Trophoblast cell (in vitro differentiated cells and primary cell): ENCODE data around the gene HEATR5A.
A peak's percentile ranks its signal among the peaks of the same experiment; 100 is the strongest.

Experiments used
- DNase-seq, 2 donors: peaks; one replicate each; pipeline ENCODE4 v3.0.0-alpha.2; 2016
- H2AFZ ChIP-seq: 2 replicates; pipeline ENCODE4 v1.6.1; 2013; ENCODE audit warnings: low read length, moderate library complexity, mild to moderate bottlenecking; ENCODE audit not compliant: insufficient read depth, poor library complexity
- H2AK5ac ChIP-seq: 2 replicates; pipeline ENCODE4 v1.6.1; 2013; ENCODE audit warnings: mild to moderate bottlenecking, low read length
- H2BK120ac ChIP-seq: 2 replicates; pipeline ENCODE4 v1.6.1; 2013; ENCODE audit warnings: low read length, mild to moderate bottlenecking, moderate library complexity; ENCODE audit not compliant: insufficient read depth, poor library complexity
- H2BK12ac ChIP-seq: 2 replicates; pipeline ENCODE4 v1.6.1; 2013; ENCODE audit warnings: mild to moderate bottlenecking, low read length, moderate library complexity
- H2BK5ac ChIP-seq: 2 replicates; pipeline ENCODE4 v1.6.1; 2013; ENCODE audit warnings: low read length, low read depth, moderate library complexity, mild to moderate bottlenecking; ENCODE audit not compliant: poor library complexity
- H3K14ac ChIP-seq: 2 replicates; pipeline ENCODE4 v1.6.1; 2013; ENCODE audit warnings: mild to moderate bottlenecking, low read length
- H3K18ac ChIP-seq: 2 replicates; pipeline ENCODE4 v1.6.1; 2013; ENCODE audit warnings: mild to moderate bottlenecking, low read length
- H3K23ac ChIP-seq: 2 replicates; pipeline ENCODE4 v1.6.1; 2013; ENCODE audit warnings: low read length
- H3K27ac ChIP-seq: 2 replicates; pipeline ENCODE4 v1.5.1; 2013; ENCODE audit warnings: low read depth, mild to moderate bottlenecking, inconsistent platforms, low read length, moderate library complexity
- H3K27me3 ChIP-seq: 2 replicates; pipeline ENCODE4 v1.6.1; 2013; ENCODE audit warnings: inconsistent platforms, mild to moderate bottlenecking, low read length, moderate library complexity; ENCODE audit not compliant: insufficient read depth
- H3K36me3 ChIP-seq, 2 experiments: 1 replicate in 1 of 2; 2 replicates in 1 of 2; pipeline ENCODE4 v1.6.1; 2013; ENCODE audit warnings: low read length in 2 of 2, mild to moderate bottlenecking in 2 of 2, moderate library complexity in 1 of 2; ENCODE audit not compliant: insufficient read depth in 2 of 2, control insufficient read depth in 1 of 2
- H3K4ac ChIP-seq: 2 replicates; pipeline ENCODE4 v1.6.1; 2013; ENCODE audit warnings: low read depth, mild to moderate bottlenecking, low read length, moderate library complexity
- H3K4me1 ChIP-seq, 2 experiments: 1 replicate in 1 of 2; 2 replicates in 1 of 2; pipeline ENCODE4 v1.6.1; 2013; ENCODE audit warnings: low read length in 2 of 2, mild to moderate bottlenecking in 2 of 2, moderate library complexity in 1 of 2; ENCODE audit not compliant: insufficient read depth in 2 of 2, control insufficient read depth in 1 of 2
- H3K4me2 ChIP-seq: 2 replicates; pipeline ENCODE4 v1.6.1; 2013; ENCODE audit warnings: inconsistent platforms, mild to moderate bottlenecking, low read length, moderate library complexity
- H3K4me3 ChIP-seq: 2 replicates; pipeline ENCODE4 v1.5.1; 2013; ENCODE audit warnings: mild to moderate bottlenecking, low read depth, low read length, inconsistent platforms
- H3K79me1 ChIP-seq: one replicate; pipeline ENCODE4 v1.6.1; 2013; ENCODE audit warnings: low read length
- H3K79me2 ChIP-seq: 2 replicates; pipeline ENCODE4 v1.6.1; 2013; ENCODE audit warnings: low read length, mild to moderate bottlenecking; ENCODE audit not compliant: control insufficient read depth, insufficient read depth, poor library complexity
- H3K9ac ChIP-seq: 2 replicates; pipeline ENCODE4 v1.6.1; 2013; ENCODE audit warnings: mild to moderate bottlenecking, low read length
- H3K9me3 ChIP-seq: 2 replicates; pipeline ENCODE4 v1.6.1; 2013; ENCODE audit warnings: low read depth, mild to moderate bottlenecking, control low read depth, inconsistent platforms, low read length; ENCODE audit not compliant: insufficient read depth
- H4K12ac ChIP-seq: 2 replicates; pipeline ENCODE4 v1.6.1; 2013; ENCODE audit warnings: low read depth, mild to moderate bottlenecking, low read length, moderate library complexity
- H4K8ac ChIP-seq: 2 replicates; pipeline ENCODE4 v1.6.1; 2013; ENCODE audit warnings: low read depth, mild to moderate bottlenecking, low read length, moderate library complexity
- H4K91ac ChIP-seq: one replicate; pipeline ENCODE4 v1.6.1; 2013; ENCODE audit warnings: low read depth, mild to moderate bottlenecking, low read length, moderate library complexity
- WGBS: extraction: QIAGEN DNeasy Blood & Tissue Kit; methylation state at CpG from one replicate; pipeline ENCODE4 v1.1.7; 2013; ENCODE audit warnings: missing lambda C conversion rate; ENCODE audit not compliant: insufficient read length, insufficient coverage; ENCODE audit errors: extremely low coverage; 5-methylcytosine and 5-hydroxymethylcytosine counted together

HEATR5A gene

DNA sequence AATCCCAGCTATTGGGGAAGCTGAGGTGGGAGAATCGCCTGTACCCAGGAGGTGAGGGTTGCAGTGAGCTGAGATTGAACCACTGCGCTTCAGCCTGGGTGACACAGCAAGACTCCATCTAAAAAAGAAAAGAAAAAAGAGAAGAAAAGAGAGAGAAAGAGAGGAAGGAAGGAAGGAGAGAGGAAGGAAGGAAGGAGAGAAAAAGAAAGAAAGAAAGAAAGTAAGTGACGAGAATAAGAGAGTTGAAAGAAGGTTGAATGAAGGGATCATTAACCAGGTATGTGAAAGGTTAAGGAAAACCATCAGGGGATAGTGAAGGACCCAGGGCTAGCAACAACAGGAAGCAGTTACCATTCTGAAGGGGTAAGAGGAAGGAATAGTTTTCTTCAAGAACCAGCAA lies 41.2 kb upstream of the HEATR5A start:
- no peak overlapping the region for H2AFZ ChIP-seq
- H3K27ac ChIP-seq: no peak overlapping the region
- H3K4me3 ChIP-seq: no peak overlapping the region
- H3K9me3 ChIP-seq: no peaks in the 10 kb centered on the region
- H2BK5ac ChIP-seq: no peak overlapping the region
- no peak overlapping the region for H4K12ac ChIP-seq
- no peaks in the 10 kb centered on the region for H3K27me3 ChIP-seq
- no peak overlapping the region for H4K91ac ChIP-seq
- H3K4me2 ChIP-seq: no peak overlapping the region
- H4K8ac ChIP-seq: no peak overlapping the region
- no peak overlapping the region for H2AK5ac ChIP-seq
- H2BK12ac ChIP-seq: peak overlapping the region; percentile 43
- 100% methylated on average over 1 of the region's 3 CpGs for WGBS
- DNase-seq: no peak
- H3K23ac ChIP-seq: no peak overlapping the region
- no peak overlapping the region for H3K4ac ChIP-seq
- H3K9ac ChIP-seq: no peak overlapping the region
- peaks cover 0 to 2% of the 10 kb centered on the region in 2 experiments for H3K4me1 ChIP-seq
- H3K18ac ChIP-seq: no peak overlapping the region
- peaks cover 5% of the 10 kb centered on the region for H3K79me1 ChIP-seq
- no peaks in the 10 kb centered on the region for H3K36me3 ChIP-seq
- H3K14ac ChIP-seq: no peak overlapping the region
- peak overlapping the region; percentile 17 for H2BK120ac ChIP-seq
- peaks cover 4% of the 10 kb centered on the region for H3K79me2 ChIP-seq

DNA sequence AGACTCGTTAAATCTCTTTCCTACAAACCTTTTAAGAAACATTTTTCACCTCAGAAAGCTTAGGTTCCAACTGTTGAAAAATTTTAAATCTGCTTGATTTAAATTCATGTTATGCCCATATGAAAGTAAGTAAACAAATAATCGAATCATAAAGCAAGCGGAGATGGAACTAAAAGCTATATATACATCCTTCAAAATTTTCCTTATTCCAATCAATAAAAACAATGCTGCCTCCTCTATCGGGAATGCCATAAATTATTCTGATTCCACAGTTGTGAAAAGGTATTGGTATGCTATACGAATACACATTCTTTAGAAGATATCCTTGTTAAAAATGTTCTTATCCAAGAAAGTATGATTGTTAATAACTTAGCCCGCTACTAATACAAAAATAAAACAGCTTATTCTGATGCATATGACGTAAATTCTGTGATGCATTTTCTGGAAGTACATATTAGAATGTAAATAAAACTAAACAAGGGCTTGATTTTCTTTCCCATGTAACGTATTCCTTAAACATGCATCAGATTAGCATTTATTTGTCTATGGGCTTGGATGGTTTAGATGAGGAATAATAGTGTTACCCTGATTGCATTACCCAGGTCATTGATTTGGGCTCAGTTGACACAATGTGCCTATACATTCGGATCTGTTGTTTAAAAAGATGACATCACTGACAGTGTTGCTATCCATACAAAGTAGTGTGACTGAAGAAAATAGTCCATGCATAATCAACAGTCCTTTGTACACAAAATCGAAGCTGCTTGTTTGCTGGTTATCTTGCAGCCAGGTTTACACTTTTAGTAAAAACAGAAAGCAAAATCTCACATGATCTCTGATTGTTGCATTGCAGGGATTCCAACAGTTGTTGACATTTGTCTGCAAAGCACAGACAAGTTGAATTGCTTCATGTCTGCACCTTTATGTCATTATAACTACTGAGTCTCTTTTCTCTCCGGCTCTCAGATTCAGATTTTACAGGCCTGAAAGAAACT lies 37.6 kb upstream of the HEATR5A start:
- H3K36me3 ChIP-seq: peaks cover under 1% of the 10 kb centered on the region in 2 experiments
- no CpG with 5 or more reads among the region's 11 CpGs for WGBS

GRCh38 chr14:31456841-31457664 lies 36.7 kb upstream of the HEATR5A start, which contains the start of gene DTD2:
Gene DTD2, minus strand, starts transcription at chr14:31457506. Its CDS starts 113 bp downstream, at chr14:31457393.
- Histone ChIP-seq H4K91ac (peak within 1 kb of the TSS; percentile 46), H2BK5ac (peak within 1 kb of the TSS; percentile 1), H3K4ac (no peak within 1 kb of the TSS), H3K14ac (peak within 1 kb of the TSS; percentile 32), H4K12ac (peak within 1 kb of the TSS; percentile 45), H3K18ac (peak within 1 kb of the TSS; percentile 74), H3K9me3 (no peaks in the 10 kb centered on the region), H3K4me1 (peaks cover 0 to 2% of the 10 kb centered on the region in 2 experiments), H2AK5ac (no peak within 1 kb of the TSS), H2BK120ac (peak within 1 kb of the TSS; percentile 4), H3K4me3 (peak within 1 kb of the TSS; percentile 81), H3K79me2 (peaks cover 4% of the 10 kb centered on the region), H2AFZ (peak within 1 kb of the TSS; percentile 53), H3K27ac (peak within 1 kb of the TSS; percentile 62), H2BK12ac (no peak within 1 kb of the TSS), H3K9ac (peak within 1 kb of the TSS; percentile 86), H3K4me2 (peak within 1 kb of the TSS; percentile 84), H3K23ac (no peak within 1 kb of the TSS), H4K8ac (peak within 1 kb of the TSS; percentile 24), H3K27me3 (no peaks in the 10 kb centered on the region), H3K79me1 (peaks cover 5% of the 10 kb centered on the region), H3K36me3 (peaks cover 2 to 3% of the 10 kb centered on the region in 2 experiments)
- peak; percentile 98 for DNase-seq
- WGBS: no CpG with 5 or more reads among the region's 70 CpGs

More for the DNA sequence above, 37.6 kb upstream of the HEATR5A start:
- peak; percentile 52 to 85 for DNase-seq
- Histone ChIP-seq H3K4me3 (no peak overlapping the region), H2AK5ac (no peak overlapping the region), H4K12ac (no peak overlapping the region), H3K23ac (no peak overlapping the region), H2BK5ac (no peak overlapping the region), H3K27me3 (no peaks in the 10 kb centered on the region), H3K9me3 (no peaks in the 10 kb centered on the region), H3K4me2 (peak overlapping the region; percentile 25), H3K79me2 (peaks cover 4% of the 10 kb centered on the region), H3K9ac (no peak overlapping the region), H2BK12ac (no peak overlapping the region), H3K79me1 (peaks cover 5% of the 10 kb centered on the region), H4K8ac (no peak overlapping the region), H2BK120ac (no peak overlapping the region), H3K4me1 (peaks cover 0 to 2% of the 10 kb centered on the region in 2 experiments), H3K27ac (no peak overlapping the region), H3K18ac (no peak overlapping the region), H3K14ac (no peak overlapping the region), H3K4ac (no peak overlapping the region), H4K91ac (no peak overlapping the region), H2AFZ (no peak overlapping the region)

- no peak overlapping the region for H4K91ac ChIP-seq
- H2BK5ac ChIP-seq: no peak overlapping the region
- H4K12ac ChIP-seq: no peak overlapping the region
- H2AK5ac ChIP-seq: no peak overlapping the region
- peaks cover 2 to 3% of the 10 kb centered on the region in 2 experiments for H3K36me3 ChIP-seq
- H4K8ac ChIP-seq: no peak overlapping the region
- H2BK12ac ChIP-seq: no peak overlapping the region
- no peaks in the 10 kb centered on the region for H3K79me2 ChIP-seq
- no peak overlapping the region for H3K18ac ChIP-seq
- H3K27me3 ChIP-seq: no peaks in the 10 kb centered on the region
- H3K23ac ChIP-seq: no peak overlapping the region
- no peak overlapping the region for H2BK120ac ChIP-seq
- no peak overlapping the region for H3K9ac ChIP-seq
- no peak overlapping the region for H2AFZ ChIP-seq
- no peak overlapping the region for H3K4ac ChIP-seq
- H3K9me3 ChIP-seq: no peaks in the 10 kb centered on the region
- H3K4me1 ChIP-seq: no peaks in the 10 kb centered on the region
- no peak overlapping the region for H3K4me3 ChIP-seq
- H3K79me1 ChIP-seq: no peaks in the 10 kb centered on the region
- peak; percentile 28 to 78 for DNase-seq
- no peak overlapping the region for H3K14ac ChIP-seq
- H3K4me2 ChIP-seq: no peak overlapping the region
- H3K27ac ChIP-seq: no peak overlapping the region
- WGBS: no CpG with 5 or more reads among the region's 2 CpGs
Measured at GRCh38 chr14:31449971-31450610, 29.7 kb upstream of the HEATR5A start.
